BJ (cell line): ENCODE results near the gene ARHGAP4. TPM values are rescaled to one million over a fixed set of nuclear protein-coding genes. Genes with fewer than 3 reads are reported as not detected.

ENCODE experiments used
- CTCF ChIA-PET: fragments of 350-600 bp; formaldehyde crosslinking; extraction: SDS; loops from one replicate; lab custom pipeline; 2021; ENCODE audit warnings: antibody characterized with exemption, inconsistent platforms; lab: Yijun Ruan, JAX
- POLR2A ChIA-PET: fragments of 300-600 bp; sonication (Branson Sonifier 250); formaldehyde crosslinking; extraction: SDS; loops from one replicate; lab custom pipeline; 2021; ENCODE audit warnings: antibody characterized with exemption; lab: Charles Lee
- DNase-seq: peaks from one replicate; pipeline ENCODE4 v3.0.0-alpha.2; 2011; ENCODE audit warnings: low read depth
- H3K27me3 ChIP-seq: 2 replicates; pipeline ENCODE4 v1.6.0; 2011; ENCODE audit warnings: low read length; ENCODE audit not compliant: control insufficient read depth, insufficient read depth
- H3K36me3 ChIP-seq: 2 replicates; pipeline ENCODE4 v1.5.1; 2011; ENCODE audit warnings: low read length; ENCODE audit not compliant: control insufficient read depth, insufficient read depth
- H3K4me3 ChIP-seq: 2 replicates; pipeline ENCODE4 v1.5.1; 2011; ENCODE audit warnings: low read depth, mild to moderate bottlenecking, control low read depth, low read length
- polyA plus RNA-seq: library from polyadenylated mRNA; depleted of rRNA; stranded (reverse); fragments of >200 nt; gene quantifications from 2 replicates; pipeline ENCODE4 v1.2.3, GENCODE V29; 2011
- TF ChIP-seq, protein P1 (sequence below): IDR thresholded peaks from 2 replicates; pipeline ENCODE4 v1.5.1; 2011; ENCODE audit warnings: low read depth, mild to moderate bottlenecking, control low read depth, inconsistent platforms, low read length, moderate library complexity; ENCODE audit not compliant: insufficient read depth

Gene ARHGAP4
- polyA plus RNA-seq, 1 experiment, result 0.82 TPM

DNA sequence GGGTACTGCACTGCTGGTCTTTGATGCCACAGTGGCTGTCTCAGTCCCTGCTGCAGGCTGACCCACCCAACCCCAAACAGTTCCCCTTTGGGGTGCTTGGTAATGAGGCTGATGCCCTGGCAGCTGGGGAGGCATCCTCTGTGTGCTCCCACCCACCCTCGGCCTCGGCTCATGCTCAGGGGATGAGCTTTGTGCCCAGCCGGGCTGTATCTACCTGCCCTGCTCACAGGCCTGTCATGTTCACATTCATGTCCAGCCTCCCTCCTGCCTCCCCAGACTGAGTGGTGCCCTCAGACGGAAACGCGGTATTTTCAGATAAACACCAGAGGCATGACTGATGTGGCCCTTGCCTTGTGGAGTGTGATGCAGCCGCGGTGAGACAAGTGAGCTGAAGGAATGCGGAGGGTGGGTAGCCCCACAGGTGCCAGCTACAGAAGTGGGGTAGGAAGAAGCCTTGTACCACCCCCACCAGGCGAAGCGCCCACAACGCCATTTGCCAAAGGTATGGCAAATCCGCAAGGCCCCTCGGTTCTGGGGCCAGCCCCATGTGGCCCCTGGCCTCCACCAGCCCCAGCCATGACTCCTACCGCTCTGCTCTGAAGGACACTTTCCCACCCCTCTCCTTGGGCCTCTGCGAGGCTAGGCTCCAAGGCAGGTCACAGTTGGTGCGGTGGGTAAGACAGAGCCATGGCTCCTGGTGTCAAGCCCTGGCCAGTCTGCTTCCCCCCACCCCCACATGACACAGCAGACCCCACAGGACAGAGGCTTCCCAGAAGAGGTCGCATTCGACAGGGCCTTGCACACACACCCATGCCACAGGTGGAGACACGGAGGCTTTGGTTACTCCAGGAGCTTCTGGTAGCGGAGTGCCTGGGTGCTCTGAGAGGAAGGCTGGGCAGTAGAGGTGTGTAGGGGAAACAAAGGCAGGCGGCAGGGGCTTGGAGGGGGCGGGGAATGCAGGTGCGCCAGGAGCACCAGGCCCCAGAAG lies 20.2 kb upstream of the ARHGAP4 start:
- Histone ChIP-seq H3K4me3 (no peak overlapping the region), H3K27me3 (no peaks in the 10 kb centered on the region), H3K36me3 (peaks cover 12% of the 10 kb centered on the region)
- CTCF ChIA-PET, result interaction anchor here (1.0 to 3.3 kb wide), 11 partner anchors 12 to 192 kb away, joined by 3 to 23 read pairs (median 7); partner anchors contain the start of genes ARHGAP4, NAA10 and PLXNB3
- TF ChIP-seq, protein P1, sequence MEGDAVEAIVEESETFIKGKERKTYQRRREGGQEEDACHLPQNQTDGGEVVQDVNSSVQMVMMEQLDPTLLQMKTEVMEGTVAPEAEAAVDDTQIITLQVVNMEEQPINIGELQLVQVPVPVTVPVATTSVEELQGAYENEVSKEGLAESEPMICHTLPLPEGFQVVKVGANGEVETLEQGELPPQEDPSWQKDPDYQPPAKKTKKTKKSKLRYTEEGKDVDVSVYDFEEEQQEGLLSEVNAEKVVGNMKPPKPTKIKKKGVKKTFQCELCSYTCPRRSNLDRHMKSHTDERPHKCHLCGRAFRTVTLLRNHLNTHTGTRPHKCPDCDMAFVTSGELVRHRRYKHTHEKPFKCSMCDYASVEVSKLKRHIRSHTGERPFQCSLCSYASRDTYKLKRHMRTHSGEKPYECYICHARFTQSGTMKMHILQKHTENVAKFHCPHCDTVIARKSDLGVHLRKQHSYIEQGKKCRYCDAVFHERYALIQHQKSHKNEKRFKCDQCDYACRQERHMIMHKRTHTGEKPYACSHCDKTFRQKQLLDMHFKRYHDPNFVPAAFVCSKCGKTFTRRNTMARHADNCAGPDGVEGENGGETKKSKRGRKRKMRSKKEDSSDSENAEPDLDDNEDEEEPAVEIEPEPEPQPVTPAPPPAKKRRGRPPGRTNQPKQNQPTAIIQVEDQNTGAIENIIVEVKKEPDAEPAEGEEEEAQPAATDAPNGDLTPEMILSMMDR, result no peak
- no peak for DNase-seq
- POLR2A ChIA-PET, result no interaction called here

GRCh38 chrX:153944800-153945150 lies 18.7 kb upstream of the ARHGAP4 start:
- Histone ChIP-seq H3K27me3 (no peaks in the 10 kb centered on the region), H3K4me3 (no peak overlapping the region), H3K36me3 (peaks cover 6% of the 10 kb centered on the region; the same call in 1 of the 2 replicates)
- CTCF ChIA-PET, result interaction anchor here (0.5 to 1.9 kb wide), 3 partner anchors 180 to 406 kb away, joined by 3 to 9 read pairs (median 7); partner anchors contain the start of gene PLXNB3
- TF ChIP-seq, protein P1, result no peak
- DNase-seq, result no peak
- POLR2A ChIA-PET, result interaction anchor here (0.6 kb wide), 1 partner anchor 74 kb away, joined by 6 read pairs; no protein-coding TSS in a partner anchor

GRCh38 chrX:153944140-153944799 lies 18.2 kb upstream of the ARHGAP4 start, which contains the start of gene RENBP:
TSS of gene RENBP (minus strand) at chrX:153944643. CDS start at chrX:153944610, 33 bp downstream.
- Histone ChIP-seq H3K4me3 (no peak within 1 kb of the TSS), H3K27me3 (no peaks in the 10 kb centered on the region), H3K36me3 (peaks cover 2% of the 10 kb centered on the region; the same call in 1 of the 2 replicates)
- ChIA-PET POLR2A (no interaction called here), CTCF (interaction anchor here (0.5 to 1.9 kb wide), 3 partner anchors 180 to 405 kb away, joined by 3 to 9 read pairs (median 7); partner anchors contain the start of gene PLXNB3)
- DNase-seq, result no peak
- TF ChIP-seq, protein P1, result no peak

DNA sequence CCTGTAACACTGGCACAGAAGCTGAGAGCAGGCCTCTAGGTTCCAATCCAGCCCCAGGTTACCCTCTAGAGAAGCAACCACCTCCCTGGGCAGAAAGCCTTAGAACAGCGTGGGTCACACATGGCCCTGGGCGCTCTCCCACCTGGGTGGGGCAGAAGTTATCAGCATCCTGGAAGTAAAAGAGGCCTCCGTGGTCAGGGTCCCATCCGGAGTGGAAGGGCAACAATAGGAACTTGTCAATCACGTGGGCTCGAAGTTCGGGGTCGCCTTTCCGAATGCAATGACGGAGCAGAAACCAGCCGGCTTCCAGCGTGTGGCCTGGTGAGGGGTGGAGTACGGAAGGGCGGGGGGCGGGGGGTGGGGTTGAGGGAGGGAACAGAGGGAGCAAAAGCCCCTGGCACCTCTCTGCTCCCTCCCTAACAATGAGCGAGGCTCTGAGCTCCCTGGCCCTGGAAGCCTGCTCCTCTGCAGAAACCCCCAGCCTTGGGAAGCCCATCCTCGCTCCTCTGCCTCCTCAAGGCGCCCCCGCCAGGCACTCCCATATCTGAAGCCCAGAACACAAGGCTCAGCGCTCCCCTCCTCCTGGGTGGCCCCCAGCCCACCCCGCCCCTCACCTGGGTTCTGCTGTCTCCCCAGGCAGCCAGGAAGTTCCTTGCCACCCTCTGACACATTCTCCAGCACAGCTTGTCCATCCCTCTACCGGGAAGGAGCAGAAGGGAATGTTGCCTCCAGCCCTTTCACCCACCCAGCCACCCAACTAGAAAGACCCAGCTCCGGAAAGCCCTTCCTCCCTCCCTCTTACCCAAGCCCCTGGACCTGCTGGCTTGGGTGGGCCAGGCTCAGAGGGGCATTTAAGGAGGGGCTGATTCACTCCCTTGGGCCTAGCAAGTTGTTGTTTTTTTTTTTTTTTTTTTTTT lies 15.5 kb upstream of the ARHGAP4 start:
- no peaks in the 10 kb centered on the region for H3K36me3 ChIP-seq
- no peaks in the 10 kb centered on the region for H3K27me3 ChIP-seq
- no peak for DNase-seq
- TF ChIP-seq, protein P1, result no peak
- ChIA-PET POLR2A (no interaction called here), CTCF (no interaction called here)
- H3K4me3 ChIP-seq, result no peak overlapping the region
